Activated CD4-positive, CD25-positive, alpha-beta regulatory T cell treated with anti-CD3 and anti-CD28 coated beads, Interleukin-2, amount 50 U/mL, for 16 hours (primary cell): ENCODE results near the gene RAB3C.

Source experiments
- DNase-seq: peaks from one replicate; pipeline ENCODE4 v3.0.0-alpha.2; 2020; ENCODE audit warnings: low read depth, low spot score

RAB3C gene

GRCh38 chr5:58825899-58826298, 243.0 kb downstream of the RAB3C start:
- no peak for DNase-seq

DNA sequence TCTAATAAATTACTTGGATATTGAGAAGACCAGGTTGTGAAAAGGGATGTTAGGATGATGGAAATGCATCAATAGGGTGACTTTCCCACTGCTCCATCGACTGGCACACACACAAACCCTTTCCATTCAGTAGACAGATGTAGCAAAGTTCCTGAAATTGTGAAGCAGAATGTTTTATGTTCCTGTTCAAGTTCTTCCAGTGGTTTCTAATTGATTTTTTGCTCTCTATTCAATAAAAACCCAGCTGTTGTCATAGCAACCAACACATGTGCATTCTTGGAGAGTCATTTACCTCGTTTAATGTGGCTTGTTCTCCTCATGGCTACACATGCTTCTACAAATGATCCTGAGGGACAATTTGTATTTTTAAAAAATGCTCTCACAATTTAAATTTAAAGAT, 244.6 kb downstream of the RAB3C start:
- no peak for DNase-seq

DNA sequence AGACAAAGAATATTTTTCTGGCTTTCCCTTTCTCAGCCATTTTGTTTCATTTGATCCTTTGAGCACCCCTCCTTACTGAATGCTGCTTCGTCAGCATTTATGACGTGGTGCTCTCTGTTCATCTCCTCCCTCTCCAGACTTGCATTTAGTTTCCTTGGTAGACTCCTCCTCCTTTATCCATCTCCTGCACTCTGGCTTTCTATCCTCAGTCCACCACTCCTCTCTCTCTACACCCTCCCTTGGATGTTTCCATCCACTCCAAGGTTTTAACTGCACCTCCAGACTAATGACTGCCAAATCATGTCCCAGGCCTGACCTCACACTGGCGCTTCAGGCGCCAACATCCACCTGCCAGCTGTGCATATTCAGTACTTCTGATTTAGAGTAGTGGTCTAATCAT, 245.4 kb downstream of the RAB3C start:
- DNase-seq = no peak

- no peak for DNase-seq
Observed at GRCh38 chr5:58834242-58835225, 251.7 kb downstream of the RAB3C start.

DNA sequence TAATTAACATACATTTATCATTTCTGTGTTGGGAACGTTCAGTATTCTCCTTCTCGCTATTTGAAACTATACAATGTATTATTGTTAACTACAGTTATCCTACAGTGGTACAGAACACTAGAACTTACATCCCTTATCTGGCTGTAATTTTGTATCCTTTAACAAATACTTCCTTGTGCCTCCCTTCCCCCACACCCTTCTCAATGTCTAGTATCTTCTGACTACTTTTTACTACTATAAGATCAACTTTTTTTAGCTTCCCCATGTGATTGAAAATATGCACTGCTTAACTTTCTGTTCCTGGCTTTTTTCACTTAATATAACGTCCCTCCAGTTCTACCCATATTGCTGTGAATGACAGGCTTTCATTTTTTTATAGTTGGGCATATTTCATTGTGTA, 253.5 kb downstream of the RAB3C start:
- no peak for DNase-seq

DNA sequence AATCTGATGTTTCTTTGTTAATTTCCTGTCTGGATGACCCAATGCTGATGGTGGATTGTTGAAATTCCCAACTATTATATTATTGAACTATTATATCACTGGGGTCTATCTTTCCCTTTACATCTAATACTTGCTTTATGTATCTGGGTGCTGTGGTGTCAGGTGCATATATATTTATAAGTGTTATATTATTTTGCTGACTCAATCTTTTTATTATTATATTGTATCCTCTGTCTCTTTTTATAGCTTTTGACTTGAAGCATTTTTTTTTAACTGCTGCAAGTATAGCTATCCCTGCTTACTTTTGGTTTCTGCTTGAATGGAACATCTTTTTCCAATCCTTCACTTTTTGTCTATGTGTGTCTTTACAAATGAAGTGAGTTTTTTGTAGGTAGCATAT, 255.9 kb downstream of the RAB3C start:
- DNase-seq = no peak

GRCh38 chr5:58842852-58843251, 260.0 kb downstream of the RAB3C start:
- DNase-seq = no peak

- no peak for DNase-seq
Observed at GRCh38 chr5:58844395-58844794, 261.5 kb downstream of the RAB3C start.

- DNase-seq = no peak
Observed at GRCh38 chr5:58847041-58847440, 264.2 kb downstream of the RAB3C start.

GRCh38 chr5:58849223-58849622, 266.3 kb downstream of the RAB3C start:
- DNase-seq = no peak

GRCh38 chr5:58849921-58850667, 267.2 kb downstream of the RAB3C start:
- no peak for DNase-seq

DNA sequence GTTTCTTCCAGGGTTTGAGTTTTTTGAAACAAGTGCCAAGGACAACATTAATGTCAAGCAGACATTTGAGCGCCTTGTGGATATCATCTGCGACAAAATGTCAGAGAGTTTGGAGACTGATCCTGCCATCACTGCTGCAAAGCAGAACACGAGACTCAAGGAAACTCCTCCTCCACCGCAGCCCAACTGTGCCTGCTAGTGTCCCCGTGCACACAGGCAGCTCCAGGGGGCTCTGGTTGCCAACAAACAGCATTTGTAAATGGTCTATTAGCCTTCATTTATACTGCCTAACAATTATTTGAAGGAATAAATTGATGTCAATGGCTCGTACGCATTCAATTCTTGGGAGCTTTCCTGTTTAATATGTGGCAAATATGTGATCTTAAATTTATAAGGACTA, 268.3 kb downstream of the RAB3C start:
- DNase-seq = no peak

- no peak for DNase-seq
Observed at GRCh38 chr5:58851571-58851970, 268.7 kb downstream of the RAB3C start.

GRCh38 chr5:58852566-58852965, 269.7 kb downstream of the RAB3C start:
- no peak for DNase-seq

GRCh38 chr5:58854441-58854840, 271.6 kb downstream of the RAB3C start:
- no peak for DNase-seq

- no peak for DNase-seq
Observed at GRCh38 chr5:58855851-58856739, 273.2 kb downstream of the RAB3C start.

GRCh38 chr5:58857609-58858008, 274.7 kb downstream of the RAB3C start:
- DNase-seq = no peak

DNA sequence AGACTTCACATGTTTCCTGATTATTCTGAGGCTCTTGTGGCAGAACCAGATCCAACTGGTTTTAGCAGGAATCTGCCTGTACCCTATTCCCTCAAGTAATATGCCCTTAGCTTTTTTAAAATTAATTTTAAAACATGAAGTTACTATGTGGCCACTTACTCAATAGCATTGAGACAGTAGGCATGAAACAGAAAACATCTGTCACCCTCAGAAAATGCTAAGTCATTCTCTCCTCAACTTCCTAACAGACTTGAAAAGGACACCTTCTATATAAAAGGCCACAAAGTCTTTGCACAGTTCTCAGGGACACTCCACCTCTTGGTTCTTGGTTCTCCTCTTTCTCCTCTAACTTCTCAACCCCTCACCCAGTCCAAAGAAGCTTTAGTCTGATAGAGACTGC, 277.8 kb downstream of the RAB3C start:
- no peak for DNase-seq

GRCh38 chr5:58868931-58869330, 286.1 kb downstream of the RAB3C start:
- DNase-seq = no peak

DNA sequence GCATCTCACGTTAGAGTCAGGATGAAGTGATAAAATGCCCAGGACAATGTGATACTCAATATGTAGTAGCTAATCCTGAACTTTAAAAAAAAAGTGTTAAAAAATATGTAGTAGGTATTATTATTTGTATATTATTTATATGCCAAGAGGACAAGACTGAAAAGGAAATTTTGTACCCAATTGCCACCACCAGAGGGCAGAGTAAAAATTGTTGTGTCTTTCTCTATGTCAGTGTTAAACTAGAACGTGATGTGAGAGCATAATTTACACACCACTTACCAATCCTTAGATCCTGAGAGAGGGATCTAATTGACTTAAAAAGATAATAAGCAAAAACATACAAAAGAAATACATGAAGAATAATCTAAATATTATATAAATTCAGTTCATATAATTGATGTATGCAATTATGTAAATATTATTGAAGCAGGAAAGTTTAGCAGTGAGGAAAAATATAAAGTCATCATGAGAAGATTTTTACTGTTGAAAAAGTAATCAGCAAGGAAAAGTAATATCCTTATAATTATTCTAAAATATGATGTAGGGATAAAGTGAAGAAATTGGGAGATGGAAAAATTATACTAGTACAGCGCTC, 288.9 kb downstream of the RAB3C start:
- DNase-seq = no peak

GRCh38 chr5:58872670-58873273, 289.9 kb downstream of the RAB3C start:
- no peak for DNase-seq
